NCI-H1048 (cell line): ENCODE measurements around the gene KCNH6.

Experiments
- DNase-seq: peaks from one replicate; lab custom pipeline; 2025; lab: John Stamatoyannopoulos, UW

The KCNH6 gene, protein sequence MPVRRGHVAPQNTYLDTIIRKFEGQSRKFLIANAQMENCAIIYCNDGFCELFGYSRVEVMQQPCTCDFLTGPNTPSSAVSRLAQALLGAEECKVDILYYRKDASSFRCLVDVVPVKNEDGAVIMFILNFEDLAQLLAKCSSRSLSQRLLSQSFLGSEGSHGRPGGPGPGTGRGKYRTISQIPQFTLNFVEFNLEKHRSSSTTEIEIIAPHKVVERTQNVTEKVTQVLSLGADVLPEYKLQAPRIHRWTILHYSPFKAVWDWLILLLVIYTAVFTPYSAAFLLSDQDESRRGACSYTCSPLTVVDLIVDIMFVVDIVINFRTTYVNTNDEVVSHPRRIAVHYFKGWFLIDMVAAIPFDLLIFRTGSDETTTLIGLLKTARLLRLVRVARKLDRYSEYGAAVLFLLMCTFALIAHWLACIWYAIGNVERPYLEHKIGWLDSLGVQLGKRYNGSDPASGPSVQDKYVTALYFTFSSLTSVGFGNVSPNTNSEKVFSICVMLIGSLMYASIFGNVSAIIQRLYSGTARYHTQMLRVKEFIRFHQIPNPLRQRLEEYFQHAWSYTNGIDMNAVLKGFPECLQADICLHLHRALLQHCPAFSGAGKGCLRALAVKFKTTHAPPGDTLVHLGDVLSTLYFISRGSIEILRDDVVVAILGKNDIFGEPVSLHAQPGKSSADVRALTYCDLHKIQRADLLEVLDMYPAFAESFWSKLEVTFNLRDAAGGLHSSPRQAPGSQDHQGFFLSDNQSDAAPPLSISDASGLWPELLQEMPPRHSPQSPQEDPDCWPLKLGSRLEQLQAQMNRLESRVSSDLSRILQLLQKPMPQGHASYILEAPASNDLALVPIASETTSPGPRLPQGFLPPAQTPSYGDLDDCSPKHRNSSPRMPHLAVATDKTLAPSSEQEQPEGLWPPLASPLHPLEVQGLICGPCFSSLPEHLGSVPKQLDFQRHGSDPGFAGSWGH

DNA sequence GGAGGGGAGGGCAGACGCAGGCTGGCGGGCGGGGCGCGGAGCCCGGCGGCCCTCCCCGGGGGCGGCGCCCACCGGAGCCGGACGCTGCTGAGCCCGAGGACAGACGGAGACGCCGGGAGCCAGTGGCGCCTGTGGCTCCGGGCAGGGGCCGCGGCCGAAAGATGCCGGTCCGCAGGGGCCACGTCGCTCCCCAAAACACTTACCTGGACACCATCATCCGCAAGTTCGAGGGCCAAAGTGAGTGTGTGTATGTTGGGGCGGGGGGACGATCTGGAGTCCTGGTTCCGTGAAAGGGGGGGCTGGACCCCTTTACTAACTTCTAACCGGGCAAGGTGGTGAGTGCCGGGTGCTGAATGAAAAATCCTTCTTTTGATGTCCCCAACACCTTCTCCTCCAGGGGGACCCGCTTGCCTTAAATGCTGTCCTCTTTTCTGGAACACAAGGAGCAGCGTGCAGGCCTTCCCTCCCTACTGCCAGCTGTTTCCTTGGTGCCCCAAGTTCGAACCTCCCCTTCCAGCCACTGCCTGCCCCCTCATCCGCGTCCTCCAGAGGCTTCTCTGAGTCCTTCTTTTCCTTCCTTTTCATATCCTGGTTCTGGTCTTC, at the start of gene KCNH6:
TSS of gene KCNH6 (plus strand) at position 106 of the 603 bp plus-strand sequence. CDS start at position 162, 56 bp downstream.
- DNase-seq, result no peak

DNA sequence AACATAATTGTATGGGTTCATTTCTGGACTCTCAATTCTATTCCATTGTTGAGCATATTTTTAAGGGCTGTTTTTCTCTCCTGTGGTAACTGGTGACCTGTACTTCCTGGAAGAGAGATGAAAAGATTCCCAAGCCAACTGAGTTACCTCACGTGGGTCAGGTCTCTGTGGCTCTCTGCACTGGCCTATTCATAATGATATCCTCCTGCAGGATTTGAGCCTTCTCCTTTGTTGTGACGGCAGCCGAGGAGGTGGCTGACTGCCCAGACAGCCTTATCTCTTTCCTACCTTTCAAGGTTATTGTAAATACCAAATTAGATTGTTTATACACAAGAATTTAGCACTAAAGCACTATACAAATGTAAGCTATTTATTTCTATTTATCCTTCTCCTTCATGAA, 49.0 kb upstream of the KCNH6 start:
- no peak for DNase-seq

DNA sequence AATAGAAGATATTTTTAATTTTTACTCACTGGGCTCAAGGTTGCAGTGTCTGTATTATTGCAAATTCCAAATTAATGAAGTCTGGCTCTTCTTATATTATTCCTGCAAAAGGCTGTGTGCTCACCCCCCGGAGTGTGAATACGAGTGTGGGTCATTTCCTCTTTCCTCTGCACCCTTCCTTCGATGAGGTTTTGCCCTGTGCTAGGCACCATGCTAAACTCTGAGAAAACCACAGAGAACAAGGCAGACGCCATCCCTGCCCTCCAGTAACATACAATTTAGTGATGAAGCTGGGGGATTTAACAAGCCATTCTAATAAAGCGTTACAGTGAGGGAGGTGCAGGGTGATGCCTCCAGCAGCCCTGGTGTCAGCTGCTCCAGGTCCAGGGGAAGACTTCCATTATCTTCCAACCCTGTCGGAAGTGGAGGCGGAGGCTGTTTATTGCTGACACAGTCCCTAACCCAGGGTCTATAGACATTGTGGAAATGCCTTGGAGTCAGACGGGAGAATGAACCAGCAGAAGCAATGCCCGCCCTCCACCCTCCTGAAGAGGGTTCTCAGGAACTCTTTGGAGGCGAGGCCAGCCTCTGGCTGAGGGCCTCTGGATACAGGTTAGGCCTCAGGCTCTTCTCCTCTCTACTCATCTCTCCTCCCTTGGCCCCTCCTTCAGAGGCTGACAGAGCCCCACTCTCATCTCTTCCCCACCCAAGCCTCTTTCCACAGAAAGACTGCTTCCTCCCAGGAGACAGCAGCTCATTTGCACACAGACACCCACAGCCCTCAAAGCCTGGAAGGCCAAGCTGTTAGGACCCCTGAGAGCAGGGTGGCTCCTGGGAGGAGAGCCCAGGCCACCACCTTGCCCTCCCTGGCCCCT, 48.3 kb upstream of the KCNH6 start:
- DNase-seq, result no peak

DNA sequence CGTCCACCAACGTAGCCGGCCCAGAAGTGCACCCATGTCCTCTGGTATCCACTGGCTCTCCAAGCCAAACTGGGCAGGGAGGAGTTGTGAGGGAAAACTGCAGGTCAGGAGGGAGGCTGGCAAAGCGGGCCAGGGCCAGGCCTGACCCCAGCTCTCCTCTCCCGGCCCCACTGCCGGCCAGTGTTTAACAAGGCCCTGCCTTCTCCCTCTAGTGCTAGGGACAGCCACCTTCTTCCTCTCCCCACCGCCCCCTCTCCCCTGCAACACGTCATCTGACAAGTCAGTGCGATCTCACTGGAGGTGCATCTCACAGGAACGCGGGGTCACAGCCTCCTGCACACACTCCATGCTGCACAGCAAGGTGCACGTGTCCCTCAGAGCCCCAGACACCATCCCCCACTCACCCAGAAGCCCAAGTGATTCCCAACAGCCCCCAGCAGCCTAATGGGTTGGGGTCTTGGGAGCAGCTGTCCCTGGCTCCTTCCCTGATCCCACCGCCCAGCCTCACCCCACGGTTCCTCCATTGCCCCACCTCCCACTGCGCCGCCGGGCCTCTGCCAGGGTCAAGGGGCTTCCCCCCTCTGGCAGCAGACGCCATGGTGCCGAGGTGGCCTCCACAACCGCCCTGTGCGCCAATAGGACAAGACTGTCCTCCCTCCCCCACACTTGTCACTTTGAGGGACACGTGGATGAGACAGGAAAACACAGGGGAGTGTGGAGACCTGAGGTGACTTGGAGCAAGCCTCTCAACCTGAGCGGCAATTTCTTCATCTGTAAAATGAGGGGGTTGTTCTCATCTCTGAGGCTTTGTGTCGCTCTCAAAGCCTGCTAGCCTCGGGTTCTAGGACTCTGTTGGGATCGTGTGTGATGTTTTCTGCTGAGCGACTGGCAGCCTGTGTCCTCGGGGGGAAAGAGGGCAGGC, 47.4 kb upstream of the KCNH6 start:
- no peak for DNase-seq

DNA sequence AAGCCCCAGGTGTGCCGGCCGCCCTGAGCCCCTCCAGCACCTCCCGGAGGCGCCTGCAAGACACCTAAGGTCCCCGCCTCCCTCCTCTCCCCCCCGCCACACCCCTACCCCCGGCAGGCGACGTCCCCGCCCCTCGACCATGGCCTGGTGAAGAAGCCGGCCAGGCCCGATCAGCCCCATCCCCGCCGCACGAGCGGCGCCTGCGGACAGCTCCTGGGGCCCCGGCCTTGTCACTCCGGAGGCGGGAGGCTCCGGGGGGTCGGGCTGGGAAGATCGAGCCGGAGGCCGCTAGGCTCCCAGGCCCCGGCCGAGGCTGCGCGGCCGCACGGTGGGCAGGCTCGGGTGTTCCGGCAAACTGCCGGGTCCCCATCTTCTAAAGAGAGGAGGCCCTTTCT, 46.7 kb upstream of the KCNH6 start:
- no peak for DNase-seq

DNA sequence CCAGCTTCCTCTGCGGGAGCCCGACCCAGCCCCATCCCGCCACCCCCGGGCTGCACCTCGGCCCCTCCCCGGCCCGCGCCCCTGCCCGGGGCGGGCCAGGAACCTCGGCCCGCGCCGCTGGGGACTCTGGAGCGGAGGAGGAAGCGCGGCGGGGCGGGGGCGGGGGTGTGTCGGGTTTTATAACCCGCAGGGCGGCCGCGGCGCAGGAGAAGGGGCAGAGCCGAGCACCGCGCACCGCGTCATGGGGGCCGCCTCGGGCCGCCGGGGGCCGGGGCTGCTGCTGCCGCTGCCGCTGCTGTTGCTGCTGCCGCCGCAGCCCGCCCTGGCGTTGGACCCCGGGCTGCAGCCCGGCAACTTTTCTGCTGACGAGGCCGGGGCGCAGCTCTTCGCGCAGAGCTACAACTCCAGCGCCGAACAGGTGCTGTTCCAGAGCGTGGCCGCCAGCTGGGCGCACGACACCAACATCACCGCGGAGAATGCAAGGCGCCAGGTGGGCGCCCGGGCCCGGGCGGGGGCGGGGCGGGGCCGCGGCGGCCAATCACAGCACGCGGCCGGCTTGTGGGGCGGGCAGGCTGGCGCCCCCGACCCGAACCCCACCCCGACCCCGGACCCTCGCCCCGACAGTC, 46.2 kb upstream of the KCNH6 start, which contains the start of gene ACE:
TSS of gene ACE (plus strand) at position 208 of the 626 bp plus-strand sequence. CDS start at position 242, 34 bp downstream.
- DNase-seq, result no peak

DNA sequence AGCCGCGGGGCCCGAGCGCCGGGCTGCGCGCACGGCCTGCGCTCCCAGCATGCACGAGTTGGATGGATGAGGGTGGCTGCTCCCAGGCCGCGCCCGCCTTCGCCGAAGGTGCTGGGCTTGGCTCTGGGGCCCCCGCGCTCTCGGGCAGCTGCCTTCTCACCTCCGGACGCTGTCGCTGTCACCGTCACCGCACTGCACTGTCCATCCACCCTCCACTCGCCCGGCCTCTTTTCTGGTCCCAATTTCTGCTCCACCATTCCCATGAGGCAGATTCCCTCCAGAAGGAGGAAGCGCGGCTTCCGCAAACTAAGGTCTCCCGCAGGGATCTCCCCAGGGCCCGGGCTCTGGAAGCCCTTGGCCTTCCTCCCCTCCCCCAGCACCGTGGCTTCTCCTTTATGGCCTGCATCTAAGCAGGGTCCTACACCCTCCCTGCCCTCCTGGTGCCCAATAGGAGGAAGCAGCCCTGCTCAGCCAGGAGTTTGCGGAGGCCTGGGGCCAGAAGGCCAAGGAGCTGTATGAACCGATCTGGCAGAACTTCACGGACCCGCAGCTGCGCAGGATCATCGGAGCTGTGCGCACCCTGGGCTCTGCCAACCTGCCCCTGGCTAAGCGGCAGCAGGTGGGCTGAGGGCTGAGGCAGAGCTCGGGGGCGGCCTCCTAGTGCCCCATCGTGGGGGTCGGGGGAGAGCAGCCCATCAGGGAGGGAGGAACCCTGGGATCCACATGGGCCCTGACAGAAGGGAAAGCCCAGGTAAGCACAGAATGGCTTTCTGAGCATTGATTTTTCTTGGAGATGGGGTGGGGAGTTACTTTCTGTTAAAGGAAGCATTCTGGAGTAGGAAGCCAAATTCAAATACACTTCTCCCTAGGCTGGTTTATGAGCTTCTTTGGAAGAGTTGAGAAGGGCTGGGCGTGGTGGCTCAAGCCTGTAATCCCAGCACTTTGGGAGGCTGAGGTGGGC, 45.4 kb upstream of the KCNH6 start:
- DNase-seq, result no peak

DNA sequence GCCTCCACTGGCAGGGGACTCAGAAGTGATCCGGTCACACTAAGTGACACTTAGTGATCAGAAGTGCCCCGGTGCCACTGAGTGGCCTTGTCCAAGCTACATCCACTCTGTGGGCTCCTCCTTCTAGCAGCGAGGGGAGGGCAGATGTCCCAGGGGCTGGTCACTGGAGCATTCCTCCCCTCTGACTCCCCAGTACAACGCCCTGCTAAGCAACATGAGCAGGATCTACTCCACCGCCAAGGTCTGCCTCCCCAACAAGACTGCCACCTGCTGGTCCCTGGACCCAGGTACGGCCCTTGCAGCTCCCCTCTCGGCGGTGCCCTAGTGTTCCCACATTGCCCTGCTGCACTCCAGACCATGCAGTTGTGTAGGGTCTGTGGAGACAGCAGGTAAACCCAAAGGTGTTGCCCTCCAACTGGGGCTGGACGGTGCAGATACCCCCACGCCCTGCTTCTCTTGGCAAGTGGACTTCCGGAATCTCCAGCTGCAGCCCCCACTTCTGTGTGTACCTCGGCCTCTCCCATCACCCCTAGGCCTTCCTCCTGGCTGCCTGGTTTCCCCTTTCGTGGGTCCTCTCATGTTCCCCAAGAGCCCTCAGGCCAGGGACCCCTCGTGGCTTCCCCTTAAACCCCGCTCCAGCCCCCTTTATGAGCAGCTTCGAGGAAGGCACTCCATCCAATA, 44.2 kb upstream of the KCNH6 start:
- peak; percentile 20 for DNase-seq

DNA sequence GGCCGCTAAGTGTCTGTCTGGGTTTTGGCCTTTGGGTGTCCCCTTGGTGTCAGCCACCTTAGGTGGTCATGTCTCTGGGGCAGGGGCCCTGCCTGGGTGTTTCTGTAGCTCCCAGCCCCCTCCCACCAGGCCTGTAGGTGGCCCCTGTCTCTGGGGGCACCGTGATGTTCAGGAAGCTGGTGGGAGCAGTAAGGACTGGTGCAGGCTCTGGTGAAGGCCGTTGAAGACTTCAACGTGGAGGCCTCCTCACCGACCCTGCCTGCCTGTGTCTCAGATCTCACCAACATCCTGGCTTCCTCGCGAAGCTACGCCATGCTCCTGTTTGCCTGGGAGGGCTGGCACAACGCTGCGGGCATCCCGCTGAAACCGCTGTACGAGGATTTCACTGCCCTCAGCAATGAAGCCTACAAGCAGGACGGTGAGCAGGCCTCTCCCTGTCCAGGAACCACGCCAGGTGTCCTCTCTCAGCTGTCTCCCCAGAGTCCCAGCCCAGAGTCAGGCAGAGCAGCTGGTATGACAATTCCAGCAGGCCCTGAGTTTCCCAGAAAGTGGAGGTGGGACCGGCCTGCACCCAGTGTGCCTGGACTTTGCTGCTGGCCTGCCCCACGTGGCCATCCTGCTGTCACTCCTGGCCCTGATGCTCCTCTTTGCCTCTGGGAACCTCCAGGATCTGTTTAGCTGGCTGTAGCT, 43.5 kb upstream of the KCNH6 start:
- DNase-seq, result no peak

DNA sequence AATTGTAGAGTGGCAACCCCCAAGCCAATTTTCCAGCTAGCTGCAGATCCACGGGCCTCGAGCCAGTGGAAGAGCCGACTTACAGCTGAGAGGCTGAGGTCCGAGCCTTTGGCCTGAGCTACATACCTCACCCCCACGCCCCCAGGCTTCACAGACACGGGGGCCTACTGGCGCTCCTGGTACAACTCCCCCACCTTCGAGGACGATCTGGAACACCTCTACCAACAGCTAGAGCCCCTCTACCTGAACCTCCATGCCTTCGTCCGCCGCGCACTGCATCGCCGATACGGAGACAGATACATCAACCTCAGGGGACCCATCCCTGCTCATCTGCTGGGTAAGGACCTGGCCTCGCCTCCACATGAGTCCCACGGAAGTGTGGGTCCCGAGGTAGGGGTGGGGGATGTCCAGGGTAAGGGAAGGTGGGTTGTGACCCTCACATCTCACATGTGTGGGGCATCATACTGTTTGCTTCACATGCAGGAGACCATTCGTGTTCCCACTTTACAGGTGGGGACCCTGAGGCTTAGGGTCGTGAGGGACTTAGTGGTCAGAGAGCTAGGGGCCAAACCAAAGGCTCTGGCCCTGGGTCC, 42.9 kb upstream of the KCNH6 start:
- DNase-seq, result no peak

DNA sequence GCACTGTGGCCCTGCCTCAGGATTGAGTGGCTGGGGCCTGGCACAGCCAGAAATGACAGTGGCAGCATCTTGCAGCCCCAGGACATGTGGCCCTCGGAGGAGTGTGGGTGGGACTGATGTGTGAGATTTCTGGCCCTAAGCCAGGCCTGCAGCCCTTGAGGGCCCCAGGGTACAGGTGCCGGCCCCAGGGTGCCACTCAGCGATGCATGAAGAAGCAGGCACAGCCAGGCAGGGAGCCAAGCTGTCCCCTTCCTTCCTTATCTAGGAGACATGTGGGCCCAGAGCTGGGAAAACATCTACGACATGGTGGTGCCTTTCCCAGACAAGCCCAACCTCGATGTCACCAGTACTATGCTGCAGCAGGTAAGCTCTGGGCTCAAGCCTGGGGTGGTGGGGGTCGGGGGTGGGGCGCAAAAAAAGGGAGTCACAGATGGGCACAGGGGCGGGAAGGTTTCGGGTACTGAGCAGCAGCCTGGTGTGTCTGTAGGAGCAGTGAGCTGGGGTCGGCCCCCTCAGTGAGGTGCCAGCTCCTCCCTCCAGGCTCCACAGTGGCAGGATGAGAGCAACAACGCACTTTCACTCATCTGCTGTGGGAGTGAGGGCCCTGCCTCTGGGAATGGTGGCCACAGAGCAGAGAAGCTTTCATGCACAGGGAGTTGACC, 42.2 kb upstream of the KCNH6 start:
- no peak for DNase-seq

DNA sequence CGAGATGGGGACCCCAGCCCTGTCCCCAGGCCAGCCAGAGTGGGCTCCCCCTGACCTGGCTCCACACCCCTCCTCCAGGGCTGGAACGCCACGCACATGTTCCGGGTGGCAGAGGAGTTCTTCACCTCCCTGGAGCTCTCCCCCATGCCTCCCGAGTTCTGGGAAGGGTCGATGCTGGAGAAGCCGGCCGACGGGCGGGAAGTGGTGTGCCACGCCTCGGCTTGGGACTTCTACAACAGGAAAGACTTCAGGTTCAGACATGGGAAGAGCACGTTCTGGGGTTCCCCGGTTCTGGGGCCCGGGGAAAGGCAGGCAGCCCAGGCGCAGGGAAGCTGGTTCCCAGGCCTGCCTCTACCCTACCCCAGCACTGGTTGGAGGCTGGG, 41.7 kb upstream of the KCNH6 start:
- DNase-seq, result no peak

DNA sequence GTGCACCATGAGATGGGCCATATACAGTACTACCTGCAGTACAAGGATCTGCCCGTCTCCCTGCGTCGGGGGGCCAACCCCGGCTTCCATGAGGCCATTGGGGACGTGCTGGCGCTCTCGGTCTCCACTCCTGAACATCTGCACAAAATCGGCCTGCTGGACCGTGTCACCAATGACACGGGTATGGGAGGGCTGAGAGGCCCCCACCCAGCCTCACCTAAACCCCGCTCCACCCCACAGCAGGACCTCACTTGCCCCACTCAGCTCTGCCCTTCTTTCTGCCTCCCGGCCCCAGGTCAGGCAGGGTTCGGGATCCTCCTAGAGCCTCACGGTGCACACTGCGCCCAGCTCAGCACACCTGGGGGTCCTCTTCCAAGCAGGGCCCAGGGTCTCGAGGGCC, 40.6 kb upstream of the KCNH6 start:
- no peak for DNase-seq

DNA sequence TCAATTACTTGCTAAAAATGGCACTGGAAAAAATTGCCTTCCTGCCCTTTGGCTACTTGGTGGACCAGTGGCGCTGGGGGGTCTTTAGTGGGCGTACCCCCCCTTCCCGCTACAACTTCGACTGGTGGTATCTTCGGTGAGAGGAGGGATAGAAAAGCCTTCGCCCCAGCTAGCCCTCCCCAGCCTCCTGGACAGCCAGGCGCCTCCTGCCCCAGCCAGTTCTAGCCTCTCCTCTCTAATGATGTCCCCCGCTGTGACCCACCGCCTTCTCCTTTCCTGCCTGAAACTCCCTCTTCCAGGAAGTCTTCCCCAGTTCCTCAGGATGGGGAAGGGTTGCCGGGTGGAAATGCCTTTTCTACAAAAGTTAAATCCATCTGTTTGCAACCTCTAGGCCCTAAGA, 40.1 kb upstream of the KCNH6 start:
- DNase-seq, result no peak

DNA sequence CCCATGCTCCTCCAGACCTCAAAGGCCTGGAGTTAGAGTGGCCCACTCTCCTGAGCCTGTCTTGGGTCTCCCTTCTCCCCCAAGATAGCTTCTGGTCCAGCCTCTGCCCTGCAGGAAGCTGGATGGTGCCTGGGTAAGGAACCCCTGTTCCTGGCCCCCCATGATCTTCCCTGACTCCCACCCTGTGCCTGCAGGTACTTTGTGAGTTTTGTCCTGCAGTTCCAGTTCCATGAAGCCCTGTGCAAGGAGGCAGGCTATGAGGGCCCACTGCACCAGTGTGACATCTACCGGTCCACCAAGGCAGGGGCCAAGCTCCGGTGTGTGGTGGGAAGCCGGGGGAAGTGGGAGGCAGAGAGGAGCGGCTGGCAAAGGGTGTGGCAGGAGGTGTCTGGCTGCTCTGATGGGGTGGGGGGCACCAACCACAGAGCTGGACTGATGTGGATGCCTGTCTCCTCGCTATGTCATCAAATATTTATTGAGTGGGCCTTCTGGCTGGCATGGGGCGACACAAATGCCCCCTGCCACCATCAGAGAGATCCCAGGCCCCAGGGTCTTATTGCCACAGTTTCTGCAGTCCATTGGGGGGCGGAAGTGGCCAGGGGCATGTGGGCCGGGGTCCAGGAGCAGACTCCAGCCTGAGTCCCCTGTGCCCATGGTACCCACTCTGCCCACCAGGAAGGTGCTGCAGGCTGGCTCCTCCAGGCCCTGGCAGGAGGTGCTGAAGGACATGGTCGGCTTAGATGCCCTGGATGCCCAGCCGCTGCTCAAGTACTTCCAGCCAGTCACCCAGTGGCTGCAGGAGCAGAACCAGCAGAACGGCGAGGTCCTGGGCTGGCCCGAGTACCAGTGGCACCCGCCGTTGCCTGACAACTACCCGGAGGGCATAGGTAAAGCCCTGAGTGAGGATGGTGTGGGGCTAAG, 39.2 kb upstream of the KCNH6 start:
- DNase-seq, result no peak
